Sciatic nerve (tissue), 2 donors: ENCODE results near the gene NKTR. TPM values are rescaled to one million over a fixed set of nuclear protein-coding genes. Genes with fewer than 3 reads are reported as not detected.
A peak's percentile ranks its signal among the peaks of the same experiment; 100 is the strongest.
"Not testable (repeated sequence)": the region's sequence is repeated elsewhere in the genome, so short reads cannot be mapped to it uniquely, and the experiment has no call there.

Experiments
- ATAC-seq: fragments of 200-7000 bp; cut with Tn5 transposase; one replicate; pipeline ENCODE4 v1.9.1; 2020; ENCODE audit warnings: mild to moderate bottlenecking, moderate library complexity
- DNase-seq: peaks from one replicate; pipeline ENCODE4 v3.0.0-alpha.2; 2020; ENCODE audit warnings: low spot score
- intact Hi-C: fragments of 100-400 bp; cut with DNase I; formaldehyde crosslinking; loops from one replicate; pipeline ENCODE4 v1.14.2; 2022
- total RNA-seq: library from RNA; stranded (reverse); fragmentation: NEBNext Ultra II Directional; extraction: Animal tissue kit (Norgen Biotek cat#: 25700); gene quantifications from one replicate; pipeline ENCODE4 v1.2.1, GENCODE V29; 2021
- donor health status: DM: no; HTN: no; CAD: no.
- donor health status: DM: no; HTN: no; CAD: no.

NKTR gene
- total RNA-seq, 1 donor from 2014 or later: 149 TPM

DNA sequence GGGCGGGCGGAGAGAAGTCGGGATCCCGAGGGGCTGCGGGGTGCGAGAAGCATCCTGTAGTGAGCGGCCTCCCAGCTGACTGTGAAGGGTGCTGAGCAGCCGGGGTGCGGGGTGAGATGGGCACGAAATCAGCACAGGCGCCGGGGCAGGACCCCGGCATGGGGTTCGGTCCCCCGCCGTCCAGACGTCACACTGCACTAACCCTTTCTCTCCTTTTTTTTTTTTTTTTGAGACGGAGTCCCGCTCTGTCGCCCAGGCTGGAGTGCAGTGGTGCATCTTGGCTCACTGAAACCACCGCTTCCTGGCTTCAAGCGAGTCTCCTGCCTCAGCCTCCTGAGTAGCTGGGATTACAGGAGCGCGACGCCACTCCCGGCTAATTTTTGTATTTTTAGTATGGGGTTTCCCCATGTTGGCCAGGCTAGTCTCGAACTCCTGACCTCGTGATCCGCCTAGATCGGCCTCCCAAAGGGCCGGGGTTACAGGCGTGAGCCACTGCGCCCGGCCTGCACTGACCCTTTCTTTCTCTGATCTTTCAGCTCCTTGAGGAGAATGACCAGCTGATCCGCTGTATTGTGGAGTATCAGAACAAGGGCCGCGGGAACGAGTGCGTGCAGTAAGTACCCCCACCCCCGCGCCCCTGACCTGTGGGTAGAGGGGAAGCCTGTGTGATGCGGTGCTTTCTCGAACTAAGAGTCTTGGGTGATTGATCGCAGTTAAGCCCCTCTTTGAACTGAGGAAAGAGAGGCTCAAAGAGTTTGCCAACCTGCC is 9.3 kb upstream of the NKTR start:
- ATAC-seq (no peak), DNase-seq (no peak)
- intact Hi-C loops: loop anchor here (10.0 kb wide), 1 partner anchor 64 kb away; the partner anchor contains the start of gene ZBTB47

DNA sequence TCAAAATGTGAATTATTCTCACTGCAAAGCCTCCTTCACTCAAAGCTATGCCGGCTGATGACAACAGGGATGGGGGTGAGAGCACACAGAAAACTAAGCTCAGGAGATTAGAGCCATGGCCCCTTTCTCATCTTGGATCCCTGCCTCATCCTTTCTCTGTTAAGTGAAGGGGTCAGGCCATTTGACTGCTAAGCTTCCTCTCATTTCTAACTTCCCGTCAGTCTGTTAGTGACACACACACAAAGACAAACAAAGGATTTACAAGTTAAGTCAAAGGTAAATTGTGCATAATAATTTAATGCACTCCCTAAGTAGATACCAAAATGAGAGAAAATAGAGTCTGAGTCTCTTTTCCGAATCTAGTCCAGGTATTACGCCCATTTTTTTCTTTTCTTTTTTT is 8.7 kb upstream of the NKTR start:
- no peak for DNase-seq
- no peak for ATAC-seq
- intact Hi-C loops: loop anchor here (10.0 kb wide), 1 partner anchor 63 kb away; the partner anchor contains the start of gene ZBTB47

DNA sequence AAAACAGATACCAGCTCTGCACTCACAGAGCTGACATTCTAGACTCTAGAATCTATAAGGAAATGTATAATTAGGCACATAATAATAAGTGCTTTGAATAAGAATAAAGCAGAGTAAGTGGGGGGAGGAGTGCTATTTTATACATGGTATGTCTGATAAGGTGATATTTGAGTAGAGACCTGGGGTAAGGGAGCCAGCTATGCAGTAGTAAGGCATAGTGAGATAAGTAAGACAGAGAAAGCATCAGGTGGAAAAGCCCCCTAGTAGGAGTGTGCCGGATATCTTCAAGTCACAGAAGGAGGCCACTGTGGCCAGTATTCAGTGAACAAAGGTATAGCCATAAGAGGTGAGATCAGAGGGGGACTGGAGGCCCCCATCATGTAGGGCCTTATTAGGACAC is 6.9 kb upstream of the NKTR start:
- intact Hi-C loops: loop anchor here (10.0 kb wide), 1 partner anchor 61 kb away; the partner anchor contains the start of gene ZBTB47
- ATAC-seq: no peak
- no peak for DNase-seq

DNA sequence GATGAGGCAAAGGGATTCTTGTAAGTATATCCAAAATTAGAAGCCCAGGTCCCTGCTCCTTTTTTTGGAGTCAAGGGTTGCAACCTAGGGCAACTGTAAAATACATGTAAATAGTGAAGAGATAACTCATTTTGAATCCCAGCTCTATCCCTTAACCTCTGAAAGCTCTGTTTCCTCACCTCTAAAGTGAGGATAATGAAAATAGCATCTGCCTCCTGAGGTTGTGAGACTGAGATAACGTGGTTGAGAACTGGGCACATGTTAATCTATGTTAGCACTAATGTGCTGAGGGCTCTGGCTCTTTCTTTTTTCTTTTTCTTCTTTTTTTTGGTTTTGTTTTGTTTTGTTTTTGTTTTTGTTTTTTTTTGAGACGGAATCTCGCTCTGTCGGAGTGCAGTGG is 4.8 kb upstream of the NKTR start:
- intact Hi-C loops: loop anchor here (10.0 kb wide), 1 partner anchor 59 kb away; the partner anchor contains the start of gene ZBTB47
- no peak for DNase-seq
- ATAC-seq: no peak

DNA sequence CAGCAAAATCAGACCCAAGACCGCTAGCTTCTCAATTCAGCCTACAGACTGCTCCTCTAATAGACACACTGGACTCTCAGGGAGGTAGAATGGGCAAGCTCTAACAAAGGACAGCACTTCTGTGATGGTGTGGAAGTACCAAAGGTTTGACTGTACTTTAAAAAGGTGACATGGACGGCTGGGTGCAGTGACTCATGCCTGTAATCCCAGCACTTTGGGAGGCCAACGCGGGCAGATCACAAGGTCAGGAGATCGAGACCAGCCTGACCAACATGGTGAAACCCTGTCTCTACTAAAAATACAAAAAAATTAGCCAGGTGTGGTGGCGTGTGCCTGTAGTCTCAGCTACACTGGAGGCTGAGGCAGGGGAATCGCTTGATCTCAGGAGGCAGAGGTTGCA is 3.4 kb upstream of the NKTR start:
- not testable (repeated sequence) for DNase-seq, ATAC-seq
- intact Hi-C loops: loop anchor here (10.0 kb wide), 1 partner anchor 58 kb away; the partner anchor contains the start of gene ZBTB47

DNA sequence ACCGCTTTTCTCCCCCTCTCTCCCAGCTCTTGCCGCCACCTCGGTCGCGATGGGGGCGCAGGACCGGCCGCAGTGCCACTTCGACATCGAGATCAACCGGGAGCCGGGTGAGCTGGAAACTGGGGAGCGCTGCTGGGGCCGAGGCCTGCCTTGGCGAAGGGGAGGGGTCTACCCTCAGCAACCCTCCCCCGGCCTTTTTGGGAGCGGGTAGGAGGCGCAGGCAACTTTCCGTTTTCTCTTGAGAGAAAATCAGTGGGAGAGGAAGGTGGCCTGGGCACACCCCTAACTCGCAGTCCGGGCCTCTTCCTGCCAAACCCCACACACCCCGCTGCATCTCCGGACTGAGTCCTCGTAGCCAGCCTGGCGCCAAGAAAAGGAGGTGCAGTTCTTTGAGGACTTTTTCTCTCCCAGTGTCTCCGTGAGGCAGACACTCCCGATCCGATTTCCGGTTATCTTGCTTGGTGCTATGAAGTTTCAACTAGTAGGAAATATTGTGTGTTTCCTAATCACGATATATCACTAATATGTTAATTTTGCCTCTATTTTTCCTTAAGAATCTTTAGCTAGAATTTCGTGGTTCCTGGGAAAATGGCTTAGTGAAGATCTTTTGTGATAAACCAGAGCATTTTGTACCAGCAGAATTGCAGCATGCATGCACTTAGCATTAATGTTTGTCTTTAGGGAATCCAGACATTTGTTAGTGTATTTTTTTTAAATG is 631 bp downstream of the NKTR start:
- ATAC-seq: peak; percentile 54
- DNase-seq: peak; percentile 80
- intact Hi-C loops: loop anchor here (10.0 kb wide), 1 partner anchor 144 kb away; no protein-coding TSS in a partner anchor

DNA sequence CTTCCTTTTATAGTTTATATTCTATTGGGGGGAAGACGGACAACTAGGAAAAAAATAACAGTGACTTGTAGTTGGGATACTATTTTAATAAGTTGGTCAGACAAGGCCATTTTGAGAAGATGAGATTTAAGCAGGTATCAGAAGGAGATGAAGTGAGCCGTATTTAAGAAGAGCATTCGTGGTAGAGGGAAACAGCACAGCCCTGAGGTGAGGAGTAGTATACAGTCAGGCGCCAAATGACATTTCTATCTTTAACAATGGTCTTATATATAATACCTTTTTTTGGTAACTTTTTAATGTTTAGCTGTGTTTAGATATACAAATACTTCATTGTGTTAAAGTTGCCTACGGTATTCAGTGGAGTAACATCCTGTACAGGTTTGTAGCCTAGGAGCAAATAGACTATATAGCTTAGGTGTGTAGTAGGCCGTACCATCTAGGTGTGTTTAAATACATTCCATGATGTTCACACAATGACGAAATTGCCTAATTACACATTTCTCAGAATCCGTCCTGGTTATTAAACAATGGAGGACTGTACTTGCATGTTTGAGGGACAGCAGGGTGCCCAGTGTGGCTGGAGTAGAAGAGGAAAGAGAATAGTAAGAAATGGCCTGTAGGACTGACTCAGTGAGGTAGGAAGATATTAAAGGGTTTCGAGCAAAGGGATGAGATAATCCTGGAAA is 1.6 kb downstream of the NKTR start:
- DNase-seq (no peak), ATAC-seq (no peak)
- intact Hi-C loops: loop anchor here (10.0 kb wide), 1 partner anchor 143 kb away; no protein-coding TSS in a partner anchor

DNA sequence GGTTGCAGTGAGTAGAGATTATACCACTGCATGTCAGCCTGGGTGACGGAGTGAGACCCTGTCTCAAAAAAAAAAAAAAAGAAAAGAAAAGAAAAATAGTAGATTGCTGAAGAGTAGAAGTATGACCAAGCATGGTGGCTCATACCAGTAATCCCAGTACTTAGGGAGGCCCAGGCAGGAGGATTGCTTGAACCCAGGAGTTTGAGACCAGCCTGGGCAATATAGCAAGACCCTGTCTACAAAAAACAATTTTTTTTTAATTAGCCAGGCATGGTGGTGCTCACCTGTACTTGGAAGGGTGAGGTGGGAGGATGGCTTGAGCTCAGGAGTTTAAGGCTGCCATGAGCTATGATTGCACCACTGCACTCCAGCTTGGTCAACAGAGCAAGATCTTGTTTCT is 2.5 kb downstream of the NKTR start:
- ATAC-seq: no peak
- intact Hi-C loops: loop anchor here (10.0 kb wide), 1 partner anchor 142 kb away; no protein-coding TSS in a partner anchor
- no peak for DNase-seq

DNA sequence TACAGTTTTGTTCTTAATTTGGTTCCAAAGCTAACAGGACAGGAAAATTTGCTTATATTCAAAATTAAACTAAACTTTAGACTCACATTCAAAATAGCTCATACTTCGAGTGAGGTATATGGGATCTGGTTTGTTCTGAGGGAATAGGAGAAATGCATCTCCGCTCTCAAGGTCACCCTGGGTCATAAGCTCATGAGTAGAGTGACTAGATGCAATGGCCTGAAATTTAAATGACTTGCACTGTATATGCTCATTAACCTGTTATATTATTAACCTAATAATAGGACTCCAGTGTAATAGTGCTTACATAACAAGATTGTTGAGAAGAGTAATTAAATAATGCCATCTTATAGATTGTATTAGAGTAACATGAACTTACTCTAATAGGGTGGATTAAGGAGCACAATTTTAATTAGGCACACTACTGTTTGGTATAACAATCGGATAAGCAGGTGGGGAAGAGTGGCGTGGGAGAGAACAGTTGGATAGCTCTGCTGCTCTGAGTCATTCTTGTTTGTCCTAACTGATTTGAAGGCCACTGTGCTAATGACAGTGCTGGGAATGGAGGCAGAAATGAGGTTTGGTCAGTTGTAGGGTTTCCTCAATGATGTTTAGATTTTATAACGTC is 5.2 kb downstream of the NKTR start:
- no peak for DNase-seq
- no peak for ATAC-seq
- intact Hi-C loops: loop anchor here (10.0 kb wide), 1 partner anchor 139 kb away; no protein-coding TSS in a partner anchor

DNA sequence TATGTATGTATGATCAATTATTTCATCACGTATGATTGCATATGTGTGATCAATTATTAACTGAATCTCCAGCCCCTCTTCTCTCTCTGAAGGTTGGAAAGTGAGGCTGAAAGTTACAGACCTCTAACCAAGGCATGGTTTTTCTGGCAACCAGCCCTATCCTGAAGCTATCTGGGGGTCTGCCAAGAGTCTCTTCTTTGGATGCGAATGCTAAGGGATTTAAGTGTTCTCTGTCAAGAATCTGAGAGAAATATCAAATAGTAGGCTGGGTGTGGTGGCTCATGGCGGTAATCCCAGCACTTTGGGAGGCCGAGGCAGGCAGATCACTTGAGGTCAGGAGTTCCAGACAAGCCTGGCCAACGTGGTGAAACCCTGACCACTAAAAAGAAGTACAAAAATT is 8.1 kb downstream of the NKTR start:
- ATAC-seq (peak; percentile 62), DNase-seq (no peak)
- intact Hi-C loops: loop anchor here (10.0 kb wide), 1 partner anchor 136 kb away; no protein-coding TSS in a partner anchor

DNA sequence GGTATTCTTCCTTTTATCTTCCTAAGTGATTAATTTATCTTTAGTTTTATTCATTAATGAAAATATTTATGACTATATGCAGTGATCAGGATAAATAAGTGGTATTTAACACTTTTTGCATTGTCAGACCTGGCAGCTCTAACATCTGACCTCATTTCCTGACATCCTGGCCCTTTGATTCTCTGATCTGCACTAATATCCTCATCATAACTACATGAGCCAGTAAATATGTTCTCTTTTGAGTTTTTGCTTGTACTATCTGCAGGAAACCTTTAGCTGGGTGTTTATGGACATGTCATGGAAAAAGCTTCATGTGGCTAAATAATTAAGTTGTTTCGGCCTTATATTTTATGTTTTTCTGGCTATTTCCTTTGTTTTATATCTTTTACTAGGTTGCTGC is 10.5 kb downstream of the NKTR start:
- ATAC-seq (peak; percentile 34), DNase-seq (no peak)
- intact Hi-C loops: no loop called here

DNA sequence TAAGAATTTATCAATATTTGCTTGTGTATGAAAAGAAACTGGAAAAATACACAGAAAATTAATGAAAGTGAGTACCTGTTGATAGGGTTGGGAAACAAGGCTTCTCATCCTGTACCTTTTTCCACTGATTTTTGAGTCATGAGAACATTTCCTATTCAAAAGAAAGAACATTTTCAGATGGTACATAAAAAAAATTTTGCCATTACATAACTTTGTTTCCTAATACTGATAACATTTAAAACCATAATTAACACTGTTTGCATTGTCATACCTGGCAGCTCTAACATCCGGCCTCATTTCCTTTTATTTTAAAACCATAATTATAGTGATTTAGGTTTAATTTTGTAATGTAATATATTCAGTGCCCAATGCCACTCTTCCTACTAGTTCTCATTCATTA is 11.7 kb downstream of the NKTR start:
- no peak for DNase-seq
- intact Hi-C loops: no loop called here
- no peak for ATAC-seq

DNA sequence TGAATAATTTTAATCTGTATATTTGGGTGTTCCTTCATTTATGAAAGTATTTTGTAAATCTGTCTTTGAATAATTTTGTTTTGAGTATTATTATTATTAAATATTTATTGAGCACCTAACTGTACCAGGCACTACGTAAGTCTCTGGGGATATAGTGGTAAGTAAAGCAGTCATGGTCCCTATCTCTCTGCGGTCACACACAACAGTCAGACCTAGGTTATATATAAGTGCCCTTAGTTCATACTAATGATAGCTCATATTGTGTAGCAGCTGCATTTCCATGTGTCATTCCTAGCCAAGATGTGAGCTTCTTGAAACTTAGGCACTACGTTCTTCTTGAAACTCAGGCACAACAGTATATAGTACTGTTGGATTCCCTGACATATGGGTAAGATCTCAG is 12.4 kb downstream of the NKTR start:
- intact Hi-C loops: no loop called here
- ATAC-seq (no peak), DNase-seq (no peak)

DNA sequence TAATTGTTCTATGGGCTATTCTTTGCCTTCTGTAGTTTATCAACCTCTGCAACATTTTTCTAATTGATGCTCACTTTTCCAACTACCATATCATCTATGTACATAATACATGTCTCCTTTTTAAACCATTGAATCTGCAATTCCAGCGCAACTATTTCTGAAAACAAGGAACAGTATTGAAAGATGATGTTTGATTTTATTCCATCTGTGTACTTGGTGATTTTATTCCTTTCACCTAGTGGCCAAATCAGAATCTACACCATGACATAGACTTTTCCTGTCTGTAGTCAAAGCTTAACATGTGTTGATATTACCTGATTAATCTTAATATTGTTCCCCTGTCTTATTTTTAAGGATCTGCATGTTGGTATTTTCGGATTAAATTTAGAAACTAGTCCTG is 13.0 kb downstream of the NKTR start:
- ATAC-seq (no peak), DNase-seq (no peak)
- intact Hi-C loops: no loop called here

DNA sequence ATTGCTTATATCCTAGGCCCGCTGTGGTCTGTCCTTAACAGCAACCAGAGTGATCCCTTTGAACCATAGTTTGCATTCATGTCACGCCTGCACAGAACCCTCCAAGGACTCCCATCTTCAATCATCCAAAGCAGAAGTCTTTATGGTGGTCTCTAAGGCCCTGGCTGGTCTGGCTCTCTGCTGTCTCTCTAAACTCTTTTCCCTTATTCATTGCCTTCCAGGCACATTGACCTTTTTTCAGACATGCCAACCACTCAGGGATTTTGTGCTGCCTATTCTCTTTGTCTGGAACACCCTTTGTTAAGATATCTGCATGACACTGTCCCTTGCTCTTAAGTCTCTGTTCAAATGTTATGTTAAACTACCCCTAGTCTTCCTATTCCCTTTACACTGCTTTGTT is 31.1 kb downstream of the NKTR start:
- DNase-seq: no peak
- no peak for ATAC-seq
- intact Hi-C loops: no loop called here

DNA sequence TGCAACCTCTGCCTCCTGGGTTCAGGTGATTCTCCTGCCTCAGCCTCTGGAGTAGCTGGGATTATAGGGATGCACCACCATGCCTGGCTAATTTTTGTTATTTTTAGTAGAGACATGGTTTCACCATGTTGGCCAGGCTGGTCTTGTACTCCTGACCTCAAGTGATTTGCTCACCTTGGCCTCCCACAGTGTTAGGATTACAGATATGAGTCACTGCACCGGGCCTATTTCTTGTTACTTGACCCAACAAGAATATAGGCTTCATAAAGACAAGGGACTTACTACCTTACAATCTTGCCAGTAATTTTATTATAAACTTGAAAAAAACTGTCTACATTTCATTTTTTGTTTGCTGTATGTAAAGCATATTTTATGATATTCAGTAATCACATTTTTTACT is 31.7 kb downstream of the NKTR start:
- no peak for DNase-seq
- intact Hi-C loops: no loop called here
- ATAC-seq: no peak

DNA sequence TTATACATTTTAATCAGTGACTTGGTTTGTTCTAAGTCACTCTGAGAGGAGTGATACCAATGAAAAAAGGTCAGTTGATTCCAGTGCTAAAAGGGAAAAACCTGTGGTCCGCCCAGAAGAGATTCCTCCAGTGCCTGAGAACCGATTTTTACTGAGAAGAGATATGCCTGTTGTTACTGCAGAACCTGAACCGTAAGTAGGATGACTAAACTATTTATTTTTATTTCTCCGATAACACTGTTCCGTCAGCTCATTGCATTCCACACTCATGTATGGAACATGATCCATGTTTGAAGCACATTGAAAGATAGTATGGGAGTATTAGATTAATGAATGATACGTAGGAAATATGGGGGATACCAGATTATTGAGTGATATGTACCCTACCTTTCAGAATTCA is 33.1 kb downstream of the NKTR start:
- intact Hi-C loops: no loop called here
- DNase-seq (no peak), ATAC-seq (no peak)

DNA sequence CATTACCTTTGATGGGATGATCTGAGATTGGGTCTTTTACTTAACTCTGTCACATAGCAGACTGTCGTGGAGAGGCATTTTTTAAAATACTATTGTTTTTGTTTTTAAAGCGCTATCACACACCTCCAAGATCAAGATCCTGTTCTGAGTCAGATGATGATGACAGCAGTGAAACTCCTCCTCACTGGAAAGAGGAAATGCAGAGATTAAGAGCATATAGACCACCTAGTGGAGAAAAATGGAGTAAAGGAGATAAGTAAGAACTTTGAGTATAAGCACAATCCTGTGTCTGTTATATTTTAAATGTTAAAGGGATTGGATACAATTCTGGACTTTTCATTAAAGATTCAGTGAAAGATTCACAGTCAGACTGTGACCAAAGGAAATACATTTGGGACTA is 34.6 kb downstream of the NKTR start:
- ATAC-seq (no peak), DNase-seq (no peak)
- intact Hi-C loops: no loop called here

DNA sequence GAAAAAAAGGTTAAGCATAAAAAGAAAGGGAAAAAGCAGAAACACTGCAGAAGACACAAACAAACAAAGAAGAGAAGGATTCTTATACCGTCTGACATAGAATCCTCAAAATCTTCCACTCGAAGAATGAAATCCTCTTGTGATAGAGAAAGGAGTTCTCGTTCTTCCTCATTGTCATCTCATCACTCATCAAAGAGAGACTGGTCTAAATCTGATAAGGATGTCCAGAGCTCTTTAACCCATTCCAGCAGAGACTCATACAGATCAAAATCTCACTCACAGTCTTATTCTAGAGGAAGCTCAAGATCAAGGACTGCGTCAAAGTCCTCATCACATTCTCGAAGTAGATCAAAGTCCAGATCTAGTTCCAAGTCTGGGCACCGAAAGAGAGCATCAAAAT is 36.5 kb downstream of the NKTR start:
- DNase-seq: no peak
- no peak for ATAC-seq
- intact Hi-C loops: no loop called here
